Glutamatergic neuron (in vitro differentiated cells): Measurements from ENCODE around the gene MTMR10. TPM values are rescaled to one million over a fixed set of nuclear protein-coding genes. Genes with fewer than 3 reads are reported as not detected.

Experiments used
- DNase-seq: peaks from one replicate; pipeline ENCODE4 v3.0.0; 2022
- H3K27ac Mint-ChIP-seq: one replicate; pipeline ENCODE4 v1.8.0; 2020; ENCODE audit warnings: mild to moderate bottlenecking, mixed read lengths, inconsistent platforms; ENCODE audit not compliant: unreplicated experiment
- H3K27me3 Mint-ChIP-seq: one replicate; pipeline ENCODE4 v1.8.0; 2020; ENCODE audit warnings: mild to moderate bottlenecking, moderate library complexity, mixed read lengths, inconsistent platforms; ENCODE audit not compliant: unreplicated experiment
- H3K36me3 Mint-ChIP-seq: one replicate; pipeline ENCODE4 v1.8.0; 2020; ENCODE audit warnings: mild to moderate bottlenecking, mixed read lengths, inconsistent platforms; ENCODE audit not compliant: unreplicated experiment
- H3K4me1 Mint-ChIP-seq: one replicate; pipeline ENCODE4 v1.8.0; 2020; ENCODE audit warnings: mild to moderate bottlenecking, low read depth, mixed read lengths, inconsistent platforms; ENCODE audit not compliant: unreplicated experiment
- H3K4me3 Mint-ChIP-seq: one replicate; pipeline ENCODE4 v1.8.0; 2020; ENCODE audit warnings: mild to moderate bottlenecking, mixed read lengths, inconsistent platforms; ENCODE audit not compliant: unreplicated experiment
- H3K9me3 Mint-ChIP-seq: one replicate; pipeline ENCODE4 v1.8.0; 2020; ENCODE audit warnings: mild to moderate bottlenecking, moderate library complexity, mixed read lengths, inconsistent platforms; ENCODE audit not compliant: unreplicated experiment
- CTCF ChIP-seq: fragments of 200-600 bp; sonication (generic); IDR thresholded peaks from one replicate; pipeline ENCODE4 v1.5.0; 2021; ENCODE audit not compliant: partially characterized antibody, unreplicated experiment
- total RNA-seq: library from RNA; stranded (reverse); fragmentation: NEBNext Ultra II Directional; extraction: Animal tissue kit (Norgen Biotek cat#: 25700); gene quantifications from one replicate; pipeline ENCODE4 v1.2.1, GENCODE V29; 2021; ENCODE audit not compliant: unreplicated experiment

Gene MTMR10
- total RNA-seq, 1 donor from 2014 or later = 17.1 TPM

- H3K9me3 Mint-ChIP-seq = peaks cover 3% of the 10 kb centered on the region
- H3K4me3 Mint-ChIP-seq = no peak overlapping the region
- no peak overlapping the region for H3K27ac Mint-ChIP-seq
- no peak for DNase-seq
- H3K27me3 Mint-ChIP-seq = no peaks in the 10 kb centered on the region
- no peak for TF ChIP-seq CTCF
- peaks cover 34% of the 10 kb centered on the region for H3K4me1 Mint-ChIP-seq
- no peaks in the 10 kb centered on the region for H3K36me3 Mint-ChIP-seq
These were observed 27.7 kb downstream of the MTMR10 start for GRCh38 chr15:30963681-30964080.

- Mint-ChIP-seq H3K4me1 (peaks cover 37% of the 10 kb centered on the region), H3K4me3 (no peak overlapping the region), H3K27ac (peak overlapping the region; percentile 44)
These were observed 28.8 kb downstream of the MTMR10 start for GRCh38 chr15:30962659-30963058.

GRCh38 chr15:30962079-30962478 is 29.3 kb downstream of the MTMR10 start:
- peaks cover 5% of the 10 kb centered on the region for H3K36me3 Mint-ChIP-seq
- no peak overlapping the region for H3K4me3 Mint-ChIP-seq
- H3K27ac Mint-ChIP-seq = peak overlapping the region; percentile 73
- H3K9me3 Mint-ChIP-seq = peaks cover 3% of the 10 kb centered on the region
- H3K4me1 Mint-ChIP-seq = peaks cover 37% of the 10 kb centered on the region
- TF ChIP-seq CTCF = no peak
- H3K27me3 Mint-ChIP-seq = no peaks in the 10 kb centered on the region
- DNase-seq = no peak

More at GRCh38 chr15:30962659-30963058, 28.8 kb downstream of the MTMR10 start:
- H3K36me3 Mint-ChIP-seq = peaks cover 5% of the 10 kb centered on the region
- no peak for TF ChIP-seq CTCF
- no peak for DNase-seq
- H3K27me3 Mint-ChIP-seq = no peaks in the 10 kb centered on the region
- peaks cover 3% of the 10 kb centered on the region for H3K9me3 Mint-ChIP-seq

GRCh38 chr15:30958219-30958618 is 33.2 kb downstream of the MTMR10 start:
- peaks cover 11% of the 10 kb centered on the region for H3K36me3 Mint-ChIP-seq
- peaks cover 3% of the 10 kb centered on the region for H3K9me3 Mint-ChIP-seq
- H3K27me3 Mint-ChIP-seq = no peaks in the 10 kb centered on the region
- TF ChIP-seq CTCF = no peak
- DNase-seq = no peak
- H3K4me3 Mint-ChIP-seq = no peak overlapping the region
- H3K4me1 Mint-ChIP-seq = peaks cover 45% of the 10 kb centered on the region
- H3K27ac Mint-ChIP-seq = peak overlapping the region; percentile 17

- no peak for TF ChIP-seq CTCF
- H3K27ac Mint-ChIP-seq = peak overlapping the region; percentile 82
- no peak for DNase-seq
- peaks cover 3% of the 10 kb centered on the region for H3K9me3 Mint-ChIP-seq
- H3K4me1 Mint-ChIP-seq = peaks cover 34% of the 10 kb centered on the region
- H3K27me3 Mint-ChIP-seq = no peaks in the 10 kb centered on the region
- H3K36me3 Mint-ChIP-seq = peaks cover 11% of the 10 kb centered on the region
- no peak overlapping the region for H3K4me3 Mint-ChIP-seq
These were observed 35.0 kb downstream of the MTMR10 start for GRCh38 chr15:30956216-30957124.
